HG02610 (cell line): Measurements from ENCODE around the gene PKMYT1.

Source experiments
- ATAC-seq: cut with Tn5 transposase; IDR thresholded peaks from one replicate; pipeline ENCODE4 v1.9.1; 2021; ENCODE audit warnings: mild to moderate bottlenecking, moderate library complexity; ENCODE audit not compliant: unreplicated experiment

The PKMYT1 gene

GRCh38 chr16:3019594-3020246, 39.5 kb upstream of the PKMYT1 start:
- no peak for ATAC-seq

GRCh38 chr16:3017794-3018506, 37.7 kb upstream of the PKMYT1 start, which contains the start of gene CLDN6:
CLDN6 (minus strand) TSS chr16:3018183; CDS start chr16:3016021, 2,162 bp downstream.
- no peak for ATAC-seq

GRCh38 chr16:3017344-3017743, 37.1 kb upstream of the PKMYT1 start:
- no peak for ATAC-seq

- ATAC-seq: no peak
Measured at GRCh38 chr16:3015865-3016521, 35.7 kb upstream of the PKMYT1 start.

- no peak for ATAC-seq
Measured at GRCh38 chr16:3014971-3015370, 34.7 kb upstream of the PKMYT1 start.

GRCh38 chr16:3013998-3014690, 33.9 kb upstream of the PKMYT1 start:
- ATAC-seq: no peak

GRCh38 chr16:3013491-3013951, 33.3 kb upstream of the PKMYT1 start:
- no peak for ATAC-seq

- ATAC-seq: no peak
Measured at GRCh38 chr16:3012828-3013420, 32.7 kb upstream of the PKMYT1 start, which contains the start of gene CLDN9. CLDN9 (plus strand) TSS chr16:3012923; CDS start chr16:3013363, 440 bp downstream.

- ATAC-seq: no peak
Measured at GRCh38 chr16:3012246-3012645, 32.0 kb upstream of the PKMYT1 start.

GRCh38 chr16:3010510-3010909, 30.3 kb upstream of the PKMYT1 start:
- no peak for ATAC-seq

- ATAC-seq: no peak
Measured at GRCh38 chr16:3009568-3010390, 29.5 kb upstream of the PKMYT1 start.

- ATAC-seq: no peak
Measured at GRCh38 chr16:3008690-3009037, 28.4 kb upstream of the PKMYT1 start.

GRCh38 chr16:3007957-3008689, 27.9 kb upstream of the PKMYT1 start:
- no peak for ATAC-seq

- no peak for ATAC-seq
Measured at GRCh38 chr16:3007059-3007956, 27.1 kb upstream of the PKMYT1 start.

GRCh38 chr16:3004781-3005284, 24.6 kb upstream of the PKMYT1 start:
- ATAC-seq: no peak

- no peak for ATAC-seq
Measured at GRCh38 chr16:3004319-3004718, 24.1 kb upstream of the PKMYT1 start.

- ATAC-seq: peak; percentile 98
Measured at GRCh38 chr16:3003582-3004270, 23.5 kb upstream of the PKMYT1 start.

GRCh38 chr16:3001316-3001715, 21.1 kb upstream of the PKMYT1 start:
- ATAC-seq: no peak
